HFF-Myc (cell line): Measurements from ENCODE around the gene ASB5.
"Not testable (repeated sequence)": the region's sequence is repeated elsewhere in the genome, so short reads cannot be mapped to it uniquely, and the experiment has no call there.

Experiments used
- DNase-seq: peaks from one replicate; pipeline ENCODE4 v3.0.0-alpha.2; 2011; ENCODE audit warnings: low read depth; ENCODE audit errors: extremely low read depth
- H3K4me3 ChIP-seq: replicated peaks from 2 replicates; pipeline ENCODE4 v1.5.1; 2011; ENCODE audit warnings: low read depth, mild to moderate bottlenecking, control low read depth, low read length
- TF ChIP-seq, protein P1 (sequence below): IDR thresholded peaks from 2 replicates; pipeline ENCODE4 v1.5.1; 2012; ENCODE audit warnings: mild to moderate bottlenecking, low read depth, low read length, control low read depth; ENCODE audit errors: missing control alignments

Gene ASB5

DNA sequence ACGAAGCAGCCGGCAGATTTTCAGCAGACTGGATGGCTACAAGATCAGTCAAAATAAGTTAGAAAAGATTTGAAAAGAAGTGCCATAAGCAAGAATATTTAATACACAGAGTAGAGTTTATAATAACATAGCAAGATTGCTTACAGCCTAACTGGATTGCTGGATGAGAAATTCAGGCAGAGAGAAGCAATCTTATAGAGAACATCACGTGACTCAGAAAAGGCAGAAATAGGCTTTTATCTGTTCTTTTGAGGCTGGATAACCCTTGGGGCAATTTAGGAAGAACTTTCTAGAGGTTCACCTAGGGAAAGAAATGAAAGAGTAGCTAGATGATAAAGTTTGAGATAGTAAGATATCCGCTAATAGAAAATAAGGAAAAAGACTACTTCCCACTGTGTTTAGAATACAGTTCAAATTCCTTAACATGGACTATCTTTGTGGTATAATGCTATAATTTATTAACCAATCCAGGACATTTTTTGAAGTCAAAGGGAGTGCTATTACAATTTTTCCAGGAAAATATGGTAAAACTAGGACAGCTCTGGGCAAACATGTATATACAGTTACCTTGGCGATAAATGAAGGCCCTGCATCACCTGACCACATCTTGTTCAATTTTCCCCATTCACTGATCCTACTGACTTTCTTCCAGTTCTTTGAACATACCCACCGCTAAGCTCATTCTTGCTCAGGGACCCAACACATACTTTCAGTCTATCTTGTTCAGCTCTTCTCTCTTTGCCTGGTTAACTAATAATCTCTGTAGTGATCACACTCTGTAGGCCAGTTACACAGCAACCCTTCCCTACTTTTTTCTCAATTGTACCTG is 38.0 kb upstream of the ASB5 start:
- H3K4me3 ChIP-seq: no peak overlapping the region
- TF ChIP-seq, protein P1, sequence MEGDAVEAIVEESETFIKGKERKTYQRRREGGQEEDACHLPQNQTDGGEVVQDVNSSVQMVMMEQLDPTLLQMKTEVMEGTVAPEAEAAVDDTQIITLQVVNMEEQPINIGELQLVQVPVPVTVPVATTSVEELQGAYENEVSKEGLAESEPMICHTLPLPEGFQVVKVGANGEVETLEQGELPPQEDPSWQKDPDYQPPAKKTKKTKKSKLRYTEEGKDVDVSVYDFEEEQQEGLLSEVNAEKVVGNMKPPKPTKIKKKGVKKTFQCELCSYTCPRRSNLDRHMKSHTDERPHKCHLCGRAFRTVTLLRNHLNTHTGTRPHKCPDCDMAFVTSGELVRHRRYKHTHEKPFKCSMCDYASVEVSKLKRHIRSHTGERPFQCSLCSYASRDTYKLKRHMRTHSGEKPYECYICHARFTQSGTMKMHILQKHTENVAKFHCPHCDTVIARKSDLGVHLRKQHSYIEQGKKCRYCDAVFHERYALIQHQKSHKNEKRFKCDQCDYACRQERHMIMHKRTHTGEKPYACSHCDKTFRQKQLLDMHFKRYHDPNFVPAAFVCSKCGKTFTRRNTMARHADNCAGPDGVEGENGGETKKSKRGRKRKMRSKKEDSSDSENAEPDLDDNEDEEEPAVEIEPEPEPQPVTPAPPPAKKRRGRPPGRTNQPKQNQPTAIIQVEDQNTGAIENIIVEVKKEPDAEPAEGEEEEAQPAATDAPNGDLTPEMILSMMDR: no peak
- DNase-seq: no peak

DNA sequence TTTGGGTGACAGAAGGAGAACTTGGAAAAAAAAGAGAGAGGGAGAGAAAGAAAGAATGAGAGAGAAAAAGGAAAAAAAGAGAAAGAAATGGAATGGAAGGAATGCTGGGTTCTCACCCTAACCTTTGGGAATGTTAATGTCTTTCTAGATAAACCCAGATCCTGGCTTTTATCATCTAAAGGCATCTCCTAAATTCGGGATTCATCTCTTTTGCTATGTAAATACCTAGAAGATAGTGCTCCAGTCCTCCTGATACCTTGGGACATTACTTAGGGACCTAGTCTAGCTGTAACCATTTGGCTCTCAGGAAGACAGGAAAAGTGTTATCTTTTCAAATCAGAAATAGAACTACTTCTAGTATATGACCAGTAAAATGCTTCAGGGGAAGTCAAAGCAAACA is 34.9 kb upstream of the ASB5 start:
- TF ChIP-seq, protein P1: no peak
- H3K4me3 ChIP-seq: no peak overlapping the region
- no peak for DNase-seq

- peak; percentile 30 for DNase-seq
- no peak overlapping the region for H3K4me3 ChIP-seq
- TF ChIP-seq, protein P1: no peak
Measured at GRCh38 chr4:176302283-176303275, 33.6 kb upstream of the ASB5 start.

GRCh38 chr4:176300565-176300964 is 31.5 kb upstream of the ASB5 start:
- TF ChIP-seq, protein P1: no peak
- DNase-seq: no peak
- H3K4me3 ChIP-seq: no peak overlapping the region

GRCh38 chr4:176300036-176300435 is 31.0 kb upstream of the ASB5 start:
- DNase-seq: no peak
- TF ChIP-seq, protein P1: no peak
- no peak overlapping the region for H3K4me3 ChIP-seq

DNA sequence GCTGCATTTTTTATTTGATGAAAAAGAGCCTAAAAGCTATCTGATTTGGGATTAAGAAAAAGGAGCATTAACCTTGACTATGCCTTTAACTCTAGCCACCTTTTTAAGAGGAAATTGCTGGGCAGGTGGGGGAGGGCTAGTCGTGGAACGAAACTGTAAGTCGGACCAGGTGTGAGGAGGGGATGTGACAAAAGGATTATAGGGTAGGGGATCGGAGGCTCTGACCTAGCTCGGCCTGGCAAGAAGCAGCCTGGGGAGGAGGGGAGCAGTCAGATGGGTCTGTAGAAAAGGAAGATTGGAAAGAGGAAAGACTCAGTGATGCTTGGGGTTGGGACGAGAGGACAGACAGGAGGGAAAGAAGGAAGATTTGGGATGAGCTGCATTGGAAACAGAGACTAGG is 29.6 kb upstream of the ASB5 start:
- TF ChIP-seq, protein P1: no peak

GRCh38 chr4:176295907-176296306 is 26.9 kb upstream of the ASB5 start:
- DNase-seq, H3K4me3 ChIP-seq: not testable (repeated sequence)

More for the DNA sequence above, 29.6 kb upstream of the ASB5 start:
- no peak overlapping the region for H3K4me3 ChIP-seq
- no peak for DNase-seq
